HCT116 (cell line): ENCODE results near the gene HNF4A. TPM values are rescaled to one million over a fixed set of nuclear protein-coding genes. Genes with fewer than 3 reads are reported as not detected.

Experiments
- ATAC-seq: fragments of 200-7000 bp; cut with Tn5 transposase; 2 replicates; pipeline ENCODE4 v1.9.1; 2020; ENCODE audit warnings: mild to moderate bottlenecking, moderate library complexity
- BruUV-seq: library from RNA; stranded (reverse); fragments of 400-500 nt; replicated peaks from 2 replicates; lab custom pipeline; 2021; lab: Mats Ljungman, UMichigan
- CTCF ChIA-PET: fragments of 300-600 bp; sonication (Branson Sonifier 250); formaldehyde crosslinking; loops from one replicate; lab custom pipeline; 2021; ENCODE audit warnings: antibody characterized with exemption; lab: Charles Lee
- POLR2A ChIA-PET: fragments of 300-600, 350-600 bp; sonication (Branson Sonifier 250); formaldehyde crosslinking; loops from one replicate; lab custom pipeline; 2021; ENCODE audit warnings: antibody characterized with exemption; lab: Charles Lee
- RAD21 ChIA-PET, 2 experiments: fragments of 300-600 bp; sonication (Branson Sonifier 250); formaldehyde crosslinking; loops; one replicate each; lab custom pipeline; 2023; ENCODE audit warnings: low total read pairs in 2 of 2; ENCODE audit not compliant: uncharacterized antibody in 2 of 2, unreplicated experiment in 2 of 2, low non-redundant PET in 1 of 2; lab: Charles Lee
- DNase-seq: peaks from one replicate; pipeline ENCODE4 v3.0.0-alpha.2; 2010; ENCODE audit warnings: low read depth, low spot score
- H2AFZ ChIP-seq: fragments of 200-600 bp; shearing (Covaris generic), sonication (generic); 2 replicates; pipeline ENCODE4 v1.6.1; 2017; ENCODE audit warnings: low read depth, mixed run types, mixed read lengths, antibody characterized with exemption, low read length; ENCODE audit not compliant: poor library complexity, severe bottlenecking
- H3K27ac ChIP-seq: 2 replicates; pipeline ENCODE4 v1.5.1; 2012; ENCODE audit warnings: low read depth, low read length
- H3K27me3 ChIP-seq: fragments of 200-600 bp; sonication (generic); 2 replicates; pipeline ENCODE4 v1.6.1; 2016; ENCODE audit warnings: mixed run types, low read length, mixed read lengths; ENCODE audit not compliant: insufficient read depth
- H3K36me3 ChIP-seq, 2 experiments: fragments of 200-500 bp in 1 of 2; fragments of 200-600 bp in 1 of 2; sonication (Bioruptor generic) in 1 of 2; sonication (generic) in 1 of 2; 2 replicates each; pipeline versions ENCODE4 v1.5.1 to v1.6.1; 2014 to 2016; ENCODE audit warnings: low read length in 2 of 2, inconsistent platforms in 1 of 2, mixed read lengths in 1 of 2, mixed run types in 1 of 2; ENCODE audit not compliant: insufficient read depth in 2 of 2, control insufficient read depth in 1 of 2
- H3K4me1 ChIP-seq, 2 experiments: fragments of 200-600 bp in 1 of 2; sonication (generic) in 1 of 2; 2 replicates each; pipeline versions ENCODE4 v1.5.1 to v1.6.1; 2012 to 2017; ENCODE audit warnings: low read length in 2 of 2, inconsistent platforms in 1 of 2, mild to moderate bottlenecking in 1 of 2, mixed read lengths in 1 of 2, mixed run types in 1 of 2, moderate library complexity in 1 of 2; ENCODE audit not compliant: insufficient read depth in 2 of 2, control insufficient read depth in 1 of 2
- H3K4me2 ChIP-seq: fragments of 200-600 bp; sonication (generic); 2 replicates; pipeline ENCODE4 v1.6.1; 2017; ENCODE audit warnings: mixed run types, low read length, mixed read lengths
- H3K4me3 ChIP-seq, 2 experiments: fragments of 200-600 bp in 1 of 2; sonication (generic) in 1 of 2; replicated peaks in 1 of 2; 2 replicates each; pipeline ENCODE4 v1.5.1; 2011 to 2016; ENCODE audit warnings: low read length in 2 of 2, control low read depth in 1 of 2, low read depth in 1 of 2, mild to moderate bottlenecking in 1 of 2, mixed read lengths in 1 of 2, mixed run types in 1 of 2
- H3K79me2 ChIP-seq: fragments of 200-600 bp; sonication (generic); 2 replicates; pipeline ENCODE4 v1.6.1; 2017; ENCODE audit warnings: mild to moderate bottlenecking, mixed run types, low read length, moderate library complexity, mixed read lengths; ENCODE audit not compliant: insufficient read depth
- H3K9ac ChIP-seq: fragments of 200-600 bp; sonication (generic); 2 replicates; pipeline ENCODE4 v1.6.1; 2016; ENCODE audit warnings: low read length, mixed read lengths
- H3K9me2 ChIP-seq: fragments of 200-600 bp; sonication (generic), shearing (Covaris generic); 2 replicates; pipeline ENCODE4 v1.6.1; 2017; ENCODE audit warnings: mixed run types, mild to moderate bottlenecking, moderate library complexity; ENCODE audit not compliant: insufficient read depth
- H3K9me3 ChIP-seq, 2 experiments: fragments of 200-500 bp in 1 of 2; fragments of 200-600 bp in 1 of 2; sonication (Bioruptor generic) in 1 of 2; sonication (generic) in 1 of 2; 2 replicates each; pipeline ENCODE4 v1.6.1; 2014 to 2017; ENCODE audit warnings: low read length in 2 of 2, mixed read lengths in 2 of 2, inconsistent platforms in 1 of 2, low read depth in 1 of 2, mild to moderate bottlenecking in 1 of 2, mixed run types in 1 of 2, moderate library complexity in 1 of 2; ENCODE audit not compliant: control insufficient read depth in 1 of 2, insufficient read depth in 1 of 2
- H4K20me1 ChIP-seq: fragments of 200-600 bp; sonication (generic), shearing (Covaris generic); 2 replicates; pipeline ENCODE4 v1.6.1; 2017; ENCODE audit warnings: mixed run types, mild to moderate bottlenecking, moderate library complexity; ENCODE audit not compliant: insufficient read depth
- CEBPB ChIP-seq: IDR thresholded peaks from 2 replicates; pipeline ENCODE4 v1.6.1; 2012; ENCODE audit warnings: low read depth
- CTCF ChIP-seq, 3 experiments: fragments of 200-600 bp in 1 of 3; sonication (generic) in 1 of 3; IDR thresholded peaks in 2 of 3; conservative IDR thresholded peaks in 1 of 3; 2 replicates each; pipeline ENCODE4 v1.5.1; 2012 to 2017; ENCODE audit warnings: low read depth in 2 of 3, low read length in 2 of 3, antibody characterized with exemption in 1 of 3, borderline replicate concordance in 1 of 3, control low read depth in 1 of 3, mild to moderate bottlenecking in 1 of 3, mixed read lengths in 1 of 3, mixed run types in 1 of 3, moderate library complexity in 1 of 3; ENCODE audit not compliant: insufficient read depth in 1 of 3
- EGR1 ChIP-seq: IDR thresholded peaks from 2 replicates; pipeline ENCODE4 v1.6.1; 2012; ENCODE audit warnings: low read depth
- EZH2 ChIP-seq: fragments of 200-600 bp; sonication (generic); IDR thresholded peaks from 2 replicates; pipeline ENCODE4 v1.6.1; 2017; ENCODE audit warnings: antibody characterized with exemption, mixed run types
- EZH2phosphoT487 ChIP-seq: fragments of 200-600 bp; IDR thresholded peaks from 2 replicates; pipeline ENCODE4 v1.6.1; 2018; ENCODE audit warnings: antibody characterized with exemption, borderline replicate concordance
- MAX ChIP-seq: IDR thresholded peaks from 2 replicates; pipeline ENCODE4 v1.6.1; 2012
- RAD21 ChIP-seq: IDR thresholded peaks from 2 replicates; pipeline ENCODE4 v1.6.1; 2012; ENCODE audit warnings: low read depth, mild to moderate bottlenecking
- SRF ChIP-seq: IDR thresholded peaks from 2 replicates; pipeline ENCODE4 v1.6.1; 2012; ENCODE audit warnings: low read depth
- ZNF274 ChIP-seq: fragments of 200-500 bp; sonication (Bioruptor generic); IDR thresholded peaks from 2 replicates; pipeline ENCODE4 v1.6.1; 2014; ENCODE audit warnings: mild to moderate bottlenecking, low read depth, low read length, inconsistent platforms
- intact Hi-C: fragments of 100-400 bp; cut with micrococcal nuclease; formaldehyde crosslinking; loops from 2 replicates; pipeline ENCODE4 v1.10.0; 2022
- total RNA-seq: library from RNA; stranded (reverse); gene quantifications from one replicate; pipeline ENCODE4 v1.2.1, GENCODE V29; 2021; ENCODE audit not compliant: unreplicated experiment

Gene HNF4A
- total RNA-seq, 1 experiment from 2014 or later = 7.4 TPM

- Histone ChIP-seq H3K4me2 (no peak overlapping the region), H3K9ac (no peak overlapping the region), H3K9me3 (no peaks in the 10 kb centered on the region), H4K20me1 (no peaks in the 10 kb centered on the region), H3K36me3 (no peaks in the 10 kb centered on the region), H3K9me2 (no peaks in the 10 kb centered on the region), H3K27me3 (no peaks in the 10 kb centered on the region), H3K4me1 (no peaks in the 10 kb centered on the region), H3K79me2 (no peaks in the 10 kb centered on the region), H3K4me3 (no peak overlapping the region), H2AFZ (no peak overlapping the region), H3K27ac (no peak overlapping the region)
- TF ChIP-seq CEBPB (no peak), CTCF (IDR thresholded peaks at IDR 0.05 in 2 of 3, conservative IDR thresholded peaks at IDR 0.05 in 1 of 3; ENCODE audit: borderline replicate concordance in 1 of 3, insufficient read depth in 1 of 3, low read depth in 2 of 3, low read length in 2 of 3) (peak; percentile 16 to 77 (median 70); a peak in 5 of 6 replicates), SRF (no peak), RAD21 (peak; percentile 24; the same call in 1 of the 2 replicates)
- intact Hi-C loops = no loop called here
- ATAC-seq = peak; percentile 85
- ChIA-PET POLR2A (no interaction called here), CTCF (interaction anchor here (1.1 to 1.3 kb wide), 2 partner anchors 30 to 232 kb away, joined by 3 read pairs; no protein-coding TSS in a partner anchor), RAD21 (no interaction called here)
- no TSS peak for BruUV-seq
- peak; percentile 16 for DNase-seq
These were observed 93.5 kb downstream of the HNF4A start for GRCh38 chr20:44448753-44449546.

- no peaks in the 10 kb centered on the region for H3K36me3 ChIP-seq
- CTCF ChIA-PET = interaction anchor here (1.1 to 1.3 kb wide), 3 partner anchors 31 to 233 kb away, joined by 3 read pairs; no protein-coding TSS in a partner anchor
- no peak for ATAC-seq
- H3K9me3 ChIP-seq = no peaks in the 10 kb centered on the region
- intact Hi-C loops = no loop called here
- POLR2A ChIA-PET = no interaction called here
- no peak overlapping the region for H2AFZ ChIP-seq
- no peaks in the 10 kb centered on the region for H3K9me2 ChIP-seq
- H4K20me1 ChIP-seq = no peaks in the 10 kb centered on the region
- H3K4me3 ChIP-seq = no peak overlapping the region
- no peaks in the 10 kb centered on the region for H3K79me2 ChIP-seq
- DNase-seq = no peak
- H3K27me3 ChIP-seq = no peaks in the 10 kb centered on the region
- no peaks in the 10 kb centered on the region for H3K4me1 ChIP-seq
- RAD21 ChIA-PET = no interaction called here
- TF ChIP-seq EZH2 (no peak), EZH2phosphoT487 (no peak), EGR1 (no peak), ZNF274 (no peak), SRF (no peak), MAX (no peak)
- no peak overlapping the region for H3K27ac ChIP-seq
- no peak overlapping the region for H3K4me2 ChIP-seq
- H3K9ac ChIP-seq = no peak overlapping the region
- no TSS peak for BruUV-seq
These were observed 94.4 kb downstream of the HNF4A start for GRCh38 chr20:44449864-44450263.
